ENCODE measurements around the gene CNOT10. TPM values are rescaled to one million over a fixed set of nuclear protein-coding genes. Genes with fewer than 3 reads are reported as not detected.

Gene CNOT10
- total RNA-seq, result 29.4 and 29.5 TPM in 2 replicates

GRCh38 chr3:32684800-32685542 is at the start of gene CNOT10:
TSS of gene CNOT10 (plus strand) at chr3:32685188. CDS start at chr3:32685461, 273 bp downstream.

GRCh38 chr3:32817558-32818228 is 132.7 kb downstream of the CNOT10 start, which contains the start of gene TRIM71:
TSS of gene TRIM71 (plus strand) at chr3:32817997. CDS start at chr3:32818081, 84 bp downstream.

Other genes starting within 250 kb of the CNOT10 start
- gene CMTM6, start 182.3 kb upstream of the CNOT10 start, total RNA-seq, result 95.6 and 96.6 TPM in 2 replicates
- gene DYNC1LI1, start 114.3 kb upstream of the CNOT10 start, total RNA-seq, result 35.5 and 39.2 TPM in 2 replicates
- not detected in 2 replicates for gene TRIM71, start 132.8 kb downstream of the CNOT10 start, total RNA-seq

Data from articular chondrocyte of knee joint (primary cell).